Endodermal cell (in vitro differentiated cells): ENCODE data around the gene TP53. TPM values are rescaled to one million over a fixed set of nuclear protein-coding genes. Genes with fewer than 3 reads are reported as not detected.

Experiments used
- DNase-seq: peaks from one replicate; pipeline ENCODE4 v3.0.0-alpha.2; 2017
- H3K27ac ChIP-seq: 2 replicates; pipeline ENCODE4 v1.5.1; 2013; ENCODE audit warnings: mild to moderate bottlenecking, low read depth, low read length, moderate library complexity
- H3K27me3 ChIP-seq: 2 replicates; pipeline ENCODE4 v1.6.1; 2013; ENCODE audit warnings: mild to moderate bottlenecking, low read length, moderate library complexity; ENCODE audit not compliant: insufficient read depth, control insufficient read depth, poor library complexity, severe bottlenecking
- H3K36me3 ChIP-seq: 2 replicates; pipeline ENCODE4 v1.7.0; 2013; ENCODE audit warnings: mild to moderate bottlenecking, low read length, moderate library complexity; ENCODE audit not compliant: control insufficient read depth, insufficient read depth
- H3K4me1 ChIP-seq: one replicate; pipeline ENCODE4 v1.7.0; 2013; ENCODE audit warnings: low read length; ENCODE audit not compliant: control insufficient read depth, insufficient read depth
- H3K4me3 ChIP-seq: 2 replicates; pipeline ENCODE4 v1.5.1; 2013; ENCODE audit warnings: mild to moderate bottlenecking, low read length, moderate library complexity
- H3K9ac ChIP-seq: 2 replicates; pipeline ENCODE4 v1.6.1; 2013; ENCODE audit warnings: mild to moderate bottlenecking, low read length, moderate library complexity; ENCODE audit not compliant: poor library complexity, severe bottlenecking; ENCODE audit errors: extremely low read depth
- H3K9me3 ChIP-seq: 2 replicates; pipeline ENCODE4 v1.6.1; 2013; ENCODE audit warnings: mild to moderate bottlenecking, low read length, moderate library complexity; ENCODE audit not compliant: control insufficient read depth
- H3K27ac Mint-ChIP-seq: 2 replicates; pipeline ENCODE4 v1.8.0; 2020; ENCODE audit warnings: mixed read lengths
- H3K27me3 Mint-ChIP-seq: 2 replicates; pipeline ENCODE4 v1.8.0; 2021; ENCODE audit warnings: mild to moderate bottlenecking, mixed read lengths; ENCODE audit not compliant: insufficient read depth
- H3K36me3 Mint-ChIP-seq: 2 replicates; pipeline ENCODE4 v1.8.0; 2020; ENCODE audit warnings: low read depth, mixed read lengths
- H3K4me1 Mint-ChIP-seq: 2 replicates; pipeline ENCODE4 v1.8.0; 2020; ENCODE audit warnings: mixed read lengths
- H3K4me3 Mint-ChIP-seq: 2 replicates; pipeline ENCODE4 v1.8.0; 2020; ENCODE audit warnings: mild to moderate bottlenecking, moderate library complexity, mixed read lengths
- H3K9me3 Mint-ChIP-seq: 2 replicates; pipeline ENCODE4 v1.8.0; 2020; ENCODE audit warnings: mild to moderate bottlenecking, mixed read lengths
- WGBS, 2 experiments: methylation state at CpG; one replicate each; pipeline versions ENCODE4 v1.1.5 to v1.1.7; 2013; ENCODE audit warnings: missing lambda C conversion rate in 2 of 2, mixed read lengths in 1 of 2; ENCODE audit not compliant: insufficient coverage in 1 of 2, insufficient read length in 1 of 2; 5-methylcytosine and 5-hydroxymethylcytosine counted together
- total RNA-seq, 2 donors: library from RNA; stranded (reverse); fragmentation: NEBNext Ultra II Directional in 1 of 2; extraction: Animal tissue kit (Norgen Biotek cat#: 25700) in 1 of 2; gene quantifications; 2 replicates in 1 of 2; 3 replicates in 1 of 2; pipeline ENCODE4 v1.2.1, GENCODE V29; 2021
- TF ChIP-seq, protein P1 (sequence below): fragments of 200-600 bp; sonication (generic); conservative IDR thresholded peaks from 2 replicates; pipeline ENCODE4 v1.5.0; 2021; ENCODE audit warnings: antibody characterized with exemption, mild to moderate bottlenecking

Gene TP53
- total RNA-seq, 2 donors from 2014 or later = 113 to 130 TPM

- Mint-ChIP-seq H3K4me1 (peaks cover 29% of the 10 kb centered on the region), H3K27me3 (peaks cover 54% of the 10 kb centered on the region), H3K36me3 (peaks cover 2% of the 10 kb centered on the region), H3K4me3 (peak overlapping the region; percentile 73), H3K27ac (peak overlapping the region; percentile 76), H3K9me3 (no peaks in the 10 kb centered on the region)
- WGBS, 2 experiments = 46 to 51% methylated on average over 10 to 20 of the region's 20 CpGs
- no peak for DNase-seq
- Histone ChIP-seq H3K9me3 (no peaks in the 10 kb centered on the region), H3K36me3 (no peaks in the 10 kb centered on the region), H3K27me3 (peaks cover 32% of the 10 kb centered on the region), H3K4me1 (peaks cover 2% of the 10 kb centered on the region), H3K4me3 (peak overlapping the region; percentile 86), H3K9ac (peak overlapping the region; percentile 38), H3K27ac (peak overlapping the region; percentile 26)
- TF ChIP-seq, protein P1, sequence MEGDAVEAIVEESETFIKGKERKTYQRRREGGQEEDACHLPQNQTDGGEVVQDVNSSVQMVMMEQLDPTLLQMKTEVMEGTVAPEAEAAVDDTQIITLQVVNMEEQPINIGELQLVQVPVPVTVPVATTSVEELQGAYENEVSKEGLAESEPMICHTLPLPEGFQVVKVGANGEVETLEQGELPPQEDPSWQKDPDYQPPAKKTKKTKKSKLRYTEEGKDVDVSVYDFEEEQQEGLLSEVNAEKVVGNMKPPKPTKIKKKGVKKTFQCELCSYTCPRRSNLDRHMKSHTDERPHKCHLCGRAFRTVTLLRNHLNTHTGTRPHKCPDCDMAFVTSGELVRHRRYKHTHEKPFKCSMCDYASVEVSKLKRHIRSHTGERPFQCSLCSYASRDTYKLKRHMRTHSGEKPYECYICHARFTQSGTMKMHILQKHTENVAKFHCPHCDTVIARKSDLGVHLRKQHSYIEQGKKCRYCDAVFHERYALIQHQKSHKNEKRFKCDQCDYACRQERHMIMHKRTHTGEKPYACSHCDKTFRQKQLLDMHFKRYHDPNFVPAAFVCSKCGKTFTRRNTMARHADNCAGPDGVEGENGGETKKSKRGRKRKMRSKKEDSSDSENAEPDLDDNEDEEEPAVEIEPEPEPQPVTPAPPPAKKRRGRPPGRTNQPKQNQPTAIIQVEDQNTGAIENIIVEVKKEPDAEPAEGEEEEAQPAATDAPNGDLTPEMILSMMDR = no peak
Observed at GRCh38 chr17:7715936-7716886, 28.9 kb upstream of the TP53 start.

DNA sequence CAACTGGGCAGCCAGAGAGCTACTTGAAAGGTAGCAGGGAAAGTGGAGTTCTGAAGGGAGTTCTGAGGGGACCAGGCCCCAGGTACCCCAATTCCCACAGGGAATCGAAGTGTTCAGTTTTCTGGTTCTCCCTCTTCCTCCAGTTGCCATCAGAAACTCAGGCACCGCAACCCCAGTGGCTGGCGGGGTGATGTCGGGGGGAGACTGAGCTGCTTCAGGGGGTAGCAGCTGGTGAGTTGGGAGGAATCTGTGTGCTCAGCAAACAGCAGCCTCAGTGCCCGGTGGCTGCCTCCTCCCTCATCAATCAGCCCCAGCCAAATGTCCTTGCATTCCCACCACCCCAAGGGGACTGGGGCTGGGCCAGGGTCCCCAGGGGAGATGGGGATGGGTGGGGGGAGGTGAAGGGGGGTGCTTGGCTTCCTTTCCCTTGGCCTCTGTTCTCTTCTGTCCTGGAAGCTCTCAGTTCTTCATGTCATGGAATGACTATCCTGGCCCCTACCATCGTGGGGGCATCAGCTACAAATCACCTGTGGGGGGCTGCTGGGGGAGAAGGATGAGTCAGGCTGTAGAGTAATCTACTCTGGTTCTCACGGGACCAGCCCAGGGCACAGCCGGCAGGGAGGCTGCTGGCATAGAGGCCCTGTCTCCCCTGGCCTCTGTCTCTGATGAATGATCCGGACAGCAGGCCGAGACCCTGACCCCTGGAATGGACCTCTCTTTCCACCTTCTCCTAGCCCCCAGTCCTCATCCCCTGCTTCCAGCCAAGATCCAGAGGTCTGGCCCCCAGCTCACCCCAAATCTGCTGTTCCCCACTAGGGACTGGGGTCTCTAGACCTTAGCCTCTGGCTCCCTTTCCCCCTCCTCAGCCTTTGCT, 27.7 kb upstream of the TP53 start:
- H3K27ac ChIP-seq = peak overlapping the region; percentile 66
- peaks cover 10% of the 10 kb centered on the region for H3K36me3 Mint-ChIP-seq
- H3K4me3 Mint-ChIP-seq = no peak overlapping the region
- peaks cover 24% of the 10 kb centered on the region for H3K4me1 Mint-ChIP-seq
- H3K27ac Mint-ChIP-seq = no peak overlapping the region
- no peak overlapping the region for H3K9ac ChIP-seq
- H3K4me1 ChIP-seq = peaks cover 2% of the 10 kb centered on the region
- H3K36me3 ChIP-seq = no peaks in the 10 kb centered on the region
- peaks cover 25% of the 10 kb centered on the region for H3K27me3 ChIP-seq
- peaks cover 46% of the 10 kb centered on the region for H3K27me3 Mint-ChIP-seq
- H3K9me3 ChIP-seq = no peaks in the 10 kb centered on the region
- TF ChIP-seq, protein P1 = no peak
- H3K9me3 Mint-ChIP-seq = no peaks in the 10 kb centered on the region
- 85 to 88% methylated on average over 6 to 8 of the region's 10 CpGs for WGBS, 2 experiments
- H3K4me3 ChIP-seq = no peak overlapping the region
- no peak for DNase-seq

GRCh38 chr17:7713782-7714181, 26.5 kb upstream of the TP53 start:
- H3K4me1 Mint-ChIP-seq = peaks cover 24% of the 10 kb centered on the region
- no peak overlapping the region for H3K4me3 Mint-ChIP-seq
- Histone ChIP-seq H3K4me3 (no peak overlapping the region), H3K27me3 (peaks cover 17% of the 10 kb centered on the region), H3K36me3 (no peaks in the 10 kb centered on the region), H3K9ac (no peak overlapping the region), H3K4me1 (peaks cover 2% of the 10 kb centered on the region), H3K9me3 (no peaks in the 10 kb centered on the region), H3K27ac (no peak overlapping the region)
- H3K27me3 Mint-ChIP-seq = peaks cover 35% of the 10 kb centered on the region
- no peaks in the 10 kb centered on the region for H3K9me3 Mint-ChIP-seq
- WGBS, 2 experiments = 67 to 69% methylated on average over 2 to 9 of the region's 9 CpGs
- peak overlapping the region; percentile 3 for H3K27ac Mint-ChIP-seq
- TF ChIP-seq, protein P1 = no peak
- no peak for DNase-seq
- H3K36me3 Mint-ChIP-seq = peaks cover 10% of the 10 kb centered on the region
